Stimulated activated memory B cell treated with anti-CD40 and anti-IgM and Interleukin-4, amounts not matched to agents 10 μg/mL and 1 μg/mL and 100 μg/mL, for 72 hours (primary cell): Measurements from ENCODE around the gene VAMP4.
"Not testable (repeated sequence)": the region's sequence is repeated elsewhere in the genome, so short reads cannot be mapped to it uniquely, and the experiment has no call there.

Experiments
- ATAC-seq: fragments of 150-1000 bp; cut with Tn5 transposase; 2 replicates; pipeline ENCODE4 v1.10.0; 2021
- H3K27ac Mint-ChIP-seq: one replicate; pipeline ENCODE4 v1.8.0; 2022; ENCODE audit warnings: mild to moderate bottlenecking, mixed read lengths
- H3K27me3 Mint-ChIP-seq: one replicate; pipeline ENCODE4 v1.8.0; 2022; ENCODE audit warnings: mixed read lengths
- H3K36me3 Mint-ChIP-seq: one replicate; pipeline ENCODE4 v1.8.0; 2022; ENCODE audit warnings: mixed read lengths
- H3K4me1 Mint-ChIP-seq: one replicate; pipeline ENCODE4 v1.8.0; 2022; ENCODE audit warnings: mixed read lengths
- H3K4me3 Mint-ChIP-seq: one replicate; pipeline ENCODE4 v1.8.0; 2022; ENCODE audit warnings: mild to moderate bottlenecking, moderate library complexity, mixed read lengths
- H3K9me3 Mint-ChIP-seq: one replicate; pipeline ENCODE4 v1.8.0; 2022; ENCODE audit warnings: mixed read lengths

VAMP4 gene

GRCh38 chr1:171683870-171684269 lies 58.0 kb downstream of the VAMP4 start:
- H3K9me3 Mint-ChIP-seq: peaks cover 10% of the 10 kb centered on the region
- H3K27me3 Mint-ChIP-seq: peaks cover 16% of the 10 kb centered on the region
- no peaks in the 10 kb centered on the region for H3K4me1 Mint-ChIP-seq
- H3K27ac Mint-ChIP-seq: no peak overlapping the region
- no peak overlapping the region for H3K4me3 Mint-ChIP-seq
- ATAC-seq: no peak
- H3K36me3 Mint-ChIP-seq: peaks cover 5% of the 10 kb centered on the region

GRCh38 chr1:171680339-171680738 lies 61.5 kb downstream of the VAMP4 start:
- Mint-ChIP-seq H3K36me3 (peaks cover 5% of the 10 kb centered on the region), H3K4me1 (no peaks in the 10 kb centered on the region), H3K27ac (no peak overlapping the region), H3K4me3 (no peak overlapping the region), H3K9me3 (peaks cover 4% of the 10 kb centered on the region), H3K27me3 (peaks cover 25% of the 10 kb centered on the region)
- ATAC-seq: no peak

GRCh38 chr1:171676823-171677222 lies 65.0 kb downstream of the VAMP4 start:
- Mint-ChIP-seq H3K27me3 (peaks cover 10% of the 10 kb centered on the region), H3K9me3 (no peaks in the 10 kb centered on the region), H3K4me1 (no peaks in the 10 kb centered on the region), H3K36me3 (no peaks in the 10 kb centered on the region), H3K27ac (no peak overlapping the region), H3K4me3 (no peak overlapping the region)
- ATAC-seq: no peak

GRCh38 chr1:171674431-171675405 lies 67.1 kb downstream of the VAMP4 start:
- no peak overlapping the region for H3K4me3 Mint-ChIP-seq
- H3K9me3 Mint-ChIP-seq: no peaks in the 10 kb centered on the region
- H3K27ac Mint-ChIP-seq: no peak overlapping the region
- no peaks in the 10 kb centered on the region for H3K36me3 Mint-ChIP-seq
- H3K4me1 Mint-ChIP-seq: no peaks in the 10 kb centered on the region
- ATAC-seq: no peak
- peaks cover 18% of the 10 kb centered on the region for H3K27me3 Mint-ChIP-seq

- peak; percentile 25 for ATAC-seq
- Mint-ChIP-seq H3K4me1 (no peaks in the 10 kb centered on the region), H3K36me3 (no peaks in the 10 kb centered on the region), H3K27ac (no peak overlapping the region), H3K9me3 (no peaks in the 10 kb centered on the region), H3K4me3 (no peak overlapping the region), H3K27me3 (peaks cover 8% of the 10 kb centered on the region)
Measured at GRCh38 chr1:171670739-171671138, 71.1 kb downstream of the VAMP4 start.

GRCh38 chr1:171668372-171668771 lies 73.5 kb downstream of the VAMP4 start:
- ATAC-seq: no peak
- Mint-ChIP-seq H3K27me3 (peaks cover 8% of the 10 kb centered on the region), H3K4me3 (no peak overlapping the region), H3K27ac (no peak overlapping the region), H3K9me3 (no peaks in the 10 kb centered on the region), H3K36me3 (no peaks in the 10 kb centered on the region), H3K4me1 (no peaks in the 10 kb centered on the region)

GRCh38 chr1:171666114-171666769 lies 75.6 kb downstream of the VAMP4 start:
- no peaks in the 10 kb centered on the region for H3K9me3 Mint-ChIP-seq
- H3K4me1 Mint-ChIP-seq: no peaks in the 10 kb centered on the region
- no peaks in the 10 kb centered on the region for H3K36me3 Mint-ChIP-seq
- H3K27me3 Mint-ChIP-seq: peaks cover 6% of the 10 kb centered on the region
- H3K27ac Mint-ChIP-seq: no peak overlapping the region
- H3K4me3 Mint-ChIP-seq: no peak overlapping the region
- no peak for ATAC-seq

- no peak for ATAC-seq
- no peaks in the 10 kb centered on the region for H3K27me3 Mint-ChIP-seq
- no peak overlapping the region for H3K4me3 Mint-ChIP-seq
- H3K9me3 Mint-ChIP-seq: no peaks in the 10 kb centered on the region
- H3K4me1 Mint-ChIP-seq: no peaks in the 10 kb centered on the region
- H3K36me3 Mint-ChIP-seq: no peaks in the 10 kb centered on the region
- H3K27ac Mint-ChIP-seq: no peak overlapping the region
Measured at GRCh38 chr1:171664976-171665375, 76.9 kb downstream of the VAMP4 start.

- H3K4me1 Mint-ChIP-seq: no peaks in the 10 kb centered on the region
- no peak overlapping the region for H3K4me3 Mint-ChIP-seq
- no peaks in the 10 kb centered on the region for H3K36me3 Mint-ChIP-seq
- ATAC-seq: no peak
- no peaks in the 10 kb centered on the region for H3K27me3 Mint-ChIP-seq
- H3K9me3 Mint-ChIP-seq: no peaks in the 10 kb centered on the region
- no peak overlapping the region for H3K27ac Mint-ChIP-seq
Measured at GRCh38 chr1:171663854-171664575, 77.8 kb downstream of the VAMP4 start.

DNA sequence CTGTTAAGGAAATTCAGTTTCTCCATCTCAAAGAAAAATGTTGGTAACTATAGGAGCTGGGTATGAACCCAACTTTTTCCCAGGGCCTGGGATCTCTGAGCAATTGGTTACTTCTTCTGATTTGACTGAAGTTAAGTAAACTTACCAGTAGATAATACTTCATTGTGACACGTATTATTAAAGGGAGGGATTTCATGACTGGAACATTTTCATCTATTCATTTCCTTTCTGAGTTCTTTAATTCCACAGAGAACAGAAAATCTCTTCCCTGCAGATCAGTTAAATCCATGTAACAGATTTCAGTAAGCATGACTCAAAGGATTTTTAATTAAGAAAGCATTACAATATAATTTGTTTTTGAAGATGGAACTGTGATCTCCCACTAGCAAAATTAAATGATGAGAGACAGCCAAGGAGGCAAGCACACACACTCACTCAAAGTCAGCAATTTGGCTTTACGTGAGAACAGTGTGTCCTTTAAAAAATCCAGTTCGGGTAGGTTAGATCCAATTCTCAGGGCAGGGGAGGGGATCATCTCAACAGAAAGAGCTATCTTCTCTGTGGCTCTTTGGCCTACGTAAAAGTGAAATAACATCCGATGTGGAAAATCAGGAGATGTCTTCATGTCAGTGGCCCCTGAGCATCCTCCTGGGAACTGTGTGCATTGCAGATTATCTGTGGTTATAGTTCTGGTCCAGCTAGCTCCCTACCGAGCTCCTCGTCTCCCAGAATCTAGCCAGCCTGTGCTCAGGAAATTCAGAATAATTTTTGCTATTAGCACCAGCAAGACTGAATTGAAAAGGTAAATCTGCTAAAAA lies 78.6 kb downstream of the VAMP4 start:
- H3K4me1 Mint-ChIP-seq: no peaks in the 10 kb centered on the region
- no peak overlapping the region for H3K4me3 Mint-ChIP-seq
- H3K27me3 Mint-ChIP-seq: no peaks in the 10 kb centered on the region
- no peak for ATAC-seq
- no peaks in the 10 kb centered on the region for H3K9me3 Mint-ChIP-seq
- H3K36me3 Mint-ChIP-seq: no peaks in the 10 kb centered on the region
- no peak overlapping the region for H3K27ac Mint-ChIP-seq

DNA sequence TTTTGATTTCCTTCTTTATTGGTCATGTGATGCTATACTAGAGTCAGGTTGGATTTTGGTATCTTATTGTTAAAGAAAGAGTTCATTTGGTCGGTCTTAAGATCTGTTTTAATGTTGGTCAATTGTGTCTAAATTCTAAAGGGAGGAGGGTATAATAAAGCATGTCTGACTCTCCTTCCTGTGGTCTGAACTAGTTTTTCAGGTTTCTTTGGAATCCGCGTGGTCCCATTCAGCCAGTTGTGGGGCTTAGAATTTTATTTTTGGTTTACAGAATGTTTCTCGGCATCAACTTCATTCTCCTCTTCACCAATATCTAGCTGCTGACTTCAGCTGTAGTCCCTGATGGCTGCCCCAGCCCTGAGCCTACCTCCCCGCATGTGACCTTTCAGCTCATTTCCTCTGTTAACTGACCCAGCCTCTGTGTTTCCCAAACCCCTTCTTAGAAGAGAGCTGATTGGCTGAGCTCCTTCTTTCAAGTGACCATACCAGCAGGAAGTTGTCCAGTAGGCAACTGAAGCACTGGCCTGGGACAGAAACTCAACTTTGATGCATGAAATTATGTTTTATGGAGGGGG lies 80.7 kb downstream of the VAMP4 start:
- no peaks in the 10 kb centered on the region for H3K9me3 Mint-ChIP-seq
- ATAC-seq: no peak
- H3K4me3 Mint-ChIP-seq: no peak overlapping the region
- no peaks in the 10 kb centered on the region for H3K36me3 Mint-ChIP-seq
- no peak overlapping the region for H3K27ac Mint-ChIP-seq
- H3K4me1 Mint-ChIP-seq: no peaks in the 10 kb centered on the region
- H3K27me3 Mint-ChIP-seq: no peaks in the 10 kb centered on the region

- not testable (repeated sequence) for H3K4me3 Mint-ChIP-seq, ATAC-seq, H3K9me3 Mint-ChIP-seq, H3K36me3 Mint-ChIP-seq, H3K4me1 Mint-ChIP-seq, H3K27ac Mint-ChIP-seq
- peaks cover 37% of the 10 kb centered on the region for H3K27me3 Mint-ChIP-seq
Measured at GRCh38 chr1:171656206-171656605, 85.7 kb downstream of the VAMP4 start.

DNA sequence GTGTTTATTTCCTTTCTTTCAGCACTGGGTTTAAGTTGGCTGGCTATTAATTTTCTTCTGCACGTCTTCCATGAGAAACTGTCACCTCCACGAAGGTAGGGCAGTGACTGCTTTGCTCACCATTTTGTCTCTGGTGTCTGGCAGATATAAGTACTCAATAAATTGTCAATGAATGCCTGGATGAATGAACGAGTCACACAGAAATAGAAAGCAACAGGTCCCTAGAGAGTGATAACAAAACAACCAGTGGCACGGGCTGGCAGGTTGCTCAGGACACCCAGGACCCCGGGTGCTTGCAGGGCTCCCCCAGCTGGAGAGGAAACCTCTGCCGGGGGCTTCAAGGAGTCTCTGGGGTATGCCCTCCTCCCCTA lies 86.1 kb downstream of the VAMP4 start:
- peaks cover 37% of the 10 kb centered on the region for H3K27me3 Mint-ChIP-seq
- H3K4me3 Mint-ChIP-seq: no peak overlapping the region
- no peak overlapping the region for H3K27ac Mint-ChIP-seq
- no peaks in the 10 kb centered on the region for H3K9me3 Mint-ChIP-seq
- H3K4me1 Mint-ChIP-seq: peaks cover 10% of the 10 kb centered on the region
- H3K36me3 Mint-ChIP-seq: no peaks in the 10 kb centered on the region
- ATAC-seq: no peak

DNA sequence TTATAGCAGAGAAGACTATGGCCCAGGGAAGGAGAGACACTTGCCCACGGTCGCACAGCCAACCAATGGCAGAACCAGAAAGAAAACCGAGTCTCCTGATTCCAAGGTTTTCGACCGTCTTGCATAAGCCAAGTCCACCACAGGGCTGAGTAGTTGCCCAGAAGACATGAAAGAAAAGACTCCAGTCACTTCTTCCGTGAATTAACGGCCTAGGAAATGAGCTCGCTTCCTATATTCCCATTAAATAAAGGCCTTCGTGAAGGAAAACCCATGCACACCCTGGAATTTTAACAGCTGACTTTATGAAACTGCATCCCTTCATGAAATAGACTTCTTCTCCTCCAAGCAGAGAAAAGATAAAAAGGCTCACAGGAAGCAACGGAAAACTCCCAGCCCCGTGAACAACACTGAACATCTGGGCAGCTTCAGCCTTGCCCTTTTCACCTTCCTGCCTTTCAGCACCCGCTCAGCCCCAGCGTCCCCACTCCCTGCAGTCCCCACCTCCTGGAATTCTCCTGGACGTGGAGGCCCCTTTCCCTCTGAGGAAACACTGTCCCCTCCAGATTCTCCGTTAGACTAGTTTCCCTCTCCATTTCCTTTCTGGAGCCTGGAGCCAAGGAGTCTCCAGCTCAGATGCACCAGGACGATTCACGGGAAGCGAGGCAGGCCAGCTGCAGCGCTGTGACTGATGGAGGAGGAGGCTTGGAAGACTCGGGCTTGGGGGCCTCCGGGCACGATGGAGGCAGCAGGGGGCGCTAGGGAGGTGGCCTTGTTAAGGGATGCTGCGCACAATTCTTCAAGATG lies 86.7 kb downstream of the VAMP4 start:
- H3K27ac Mint-ChIP-seq: no peak overlapping the region
- H3K4me3 Mint-ChIP-seq: no peak overlapping the region
- ATAC-seq: peak; percentile 37
- peaks cover 10% of the 10 kb centered on the region for H3K4me1 Mint-ChIP-seq
- H3K9me3 Mint-ChIP-seq: no peaks in the 10 kb centered on the region
- H3K27me3 Mint-ChIP-seq: peaks cover 37% of the 10 kb centered on the region
- H3K36me3 Mint-ChIP-seq: no peaks in the 10 kb centered on the region
